GM21528 (cell line): ENCODE results near the gene RGSL1.
"Not testable (repeated sequence)": the region's sequence is repeated elsewhere in the genome, so short reads cannot be mapped to it uniquely, and the experiment has no call there.

Experiments used
- ATAC-seq: cut with Tn5 transposase; IDR thresholded peaks from one replicate; pipeline ENCODE4 v1.9.1; 2021; ENCODE audit warnings: mild to moderate bottlenecking, moderate library complexity; ENCODE audit not compliant: unreplicated experiment, low FRiP score

Gene RGSL1

DNA sequence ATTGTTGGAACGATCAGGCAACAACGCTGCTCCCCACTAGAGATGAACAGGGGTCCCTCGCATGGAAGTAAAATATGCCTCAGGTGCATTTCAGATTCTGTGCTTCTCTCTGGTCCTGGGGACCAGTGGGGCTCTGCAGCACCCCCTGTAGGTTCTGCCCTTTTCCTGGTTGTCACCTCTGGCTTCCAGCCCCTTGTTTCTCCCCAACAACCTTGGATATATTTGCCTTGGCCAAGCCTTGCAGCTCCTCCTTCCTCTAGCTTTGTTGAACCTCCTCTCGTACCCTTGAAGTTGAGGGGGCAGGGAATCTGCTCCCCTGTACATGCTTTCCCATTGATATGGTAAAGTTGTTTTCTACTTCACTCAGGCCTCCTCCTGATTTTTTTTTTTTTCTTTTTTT is 5.4 kb upstream of the RGSL1 start:
- ATAC-seq = no peak

DNA sequence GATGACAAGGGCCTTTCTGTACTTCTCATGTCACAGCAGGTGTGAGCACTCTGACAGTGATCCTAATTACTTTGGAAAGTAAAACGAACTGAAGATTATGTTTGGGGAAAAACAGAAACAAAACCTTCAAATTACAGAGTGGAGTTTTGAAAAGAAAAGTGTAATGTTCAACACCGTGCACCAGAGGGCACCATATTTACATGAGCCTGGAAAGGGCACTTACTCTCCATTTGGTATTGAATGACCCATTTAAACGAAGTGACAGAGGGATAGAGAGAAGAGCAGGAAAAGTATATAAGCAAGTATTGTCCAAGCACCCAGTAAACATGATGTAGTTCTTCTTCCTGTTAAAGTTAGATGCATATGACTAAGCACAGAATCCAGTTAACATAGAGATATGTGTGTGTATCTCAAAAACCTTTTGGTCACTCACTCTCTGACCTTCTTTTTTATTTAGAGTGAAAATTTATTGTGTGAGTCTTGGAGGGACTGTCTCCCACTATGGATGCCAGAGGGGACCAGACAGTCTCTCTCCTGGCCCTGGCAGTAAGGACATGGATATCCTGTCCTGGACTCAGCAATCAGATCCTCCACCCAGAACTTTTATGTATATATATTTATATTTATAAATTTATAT is 3.8 kb upstream of the RGSL1 start:
- no peak for ATAC-seq

DNA sequence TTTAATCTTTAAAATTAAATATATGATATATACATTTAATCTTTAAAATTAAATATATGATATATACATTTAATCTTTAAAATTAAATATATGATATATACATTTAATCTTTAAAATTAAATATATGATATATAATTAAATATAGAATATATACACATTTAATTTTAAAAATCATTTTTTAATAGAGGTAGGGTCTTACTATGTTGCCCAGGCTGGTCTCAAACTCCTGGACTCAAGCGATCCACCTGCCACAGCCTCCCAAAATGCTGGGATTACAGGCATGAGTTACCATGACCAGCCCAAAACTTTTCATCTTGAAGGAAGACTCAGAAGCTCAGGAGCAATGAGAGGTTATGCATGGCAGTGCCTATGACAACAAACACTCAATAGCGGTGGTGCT is 2.8 kb upstream of the RGSL1 start:
- not testable (repeated sequence) for ATAC-seq

DNA sequence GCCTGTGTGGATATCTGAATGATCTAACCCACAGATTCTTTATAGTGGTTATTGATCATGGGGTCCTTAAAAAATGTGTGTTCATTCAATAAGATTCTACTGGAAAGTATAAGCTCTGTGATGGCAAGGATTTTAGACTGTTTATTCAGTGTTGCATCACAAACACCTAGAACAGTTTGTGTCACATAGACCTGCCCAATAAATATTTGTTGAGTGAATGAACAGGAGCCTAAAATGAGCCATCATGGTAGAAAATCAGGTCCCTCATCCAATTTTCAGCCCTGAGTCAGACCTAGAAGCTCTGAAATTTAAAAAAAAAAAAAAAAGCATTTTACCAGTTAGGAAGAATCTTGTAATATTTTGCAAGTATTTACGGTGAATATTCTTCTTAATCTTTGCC is 2.3 kb upstream of the RGSL1 start:
- no peak for ATAC-seq

DNA sequence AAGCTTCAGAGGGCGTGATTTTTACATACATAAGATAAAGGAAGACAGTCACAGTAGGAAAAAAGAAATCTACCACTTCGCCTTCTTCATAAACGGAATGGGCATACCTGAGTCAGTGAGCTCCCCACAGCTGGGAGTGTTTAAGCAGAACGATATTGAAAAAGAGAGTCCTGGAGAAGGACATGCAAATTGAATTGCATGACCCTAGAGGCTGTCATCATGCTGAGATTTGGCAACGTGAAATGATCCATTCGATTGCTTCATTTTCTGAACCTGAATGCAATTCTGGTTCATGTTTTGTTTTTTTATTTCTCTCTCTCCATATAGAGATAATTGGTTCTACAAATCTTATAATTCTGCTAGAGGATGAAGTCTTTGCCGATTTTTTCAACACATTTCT is 3.7 kb downstream of the RGSL1 start:
- ATAC-seq = no peak

DNA sequence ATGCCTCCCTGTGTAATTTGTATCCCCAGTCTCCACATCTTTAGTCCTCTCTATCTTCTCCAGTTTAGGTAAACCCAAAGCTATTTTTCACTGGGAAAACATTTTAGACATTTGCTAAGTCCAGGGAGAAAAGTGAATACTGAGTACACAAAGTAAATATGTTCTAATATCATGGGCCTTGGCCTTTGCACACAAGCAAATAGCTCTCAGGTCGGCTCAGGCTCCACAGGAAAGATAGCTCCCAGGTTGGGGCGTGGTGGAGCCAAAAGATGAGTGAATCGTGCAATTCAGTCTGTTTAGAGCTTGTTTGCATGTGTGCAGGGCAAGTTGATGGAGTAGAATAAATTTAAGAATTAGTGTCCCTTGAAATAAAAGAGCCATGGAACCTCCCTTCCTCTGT is 7.9 kb downstream of the RGSL1 start:
- ATAC-seq = no peak

DNA sequence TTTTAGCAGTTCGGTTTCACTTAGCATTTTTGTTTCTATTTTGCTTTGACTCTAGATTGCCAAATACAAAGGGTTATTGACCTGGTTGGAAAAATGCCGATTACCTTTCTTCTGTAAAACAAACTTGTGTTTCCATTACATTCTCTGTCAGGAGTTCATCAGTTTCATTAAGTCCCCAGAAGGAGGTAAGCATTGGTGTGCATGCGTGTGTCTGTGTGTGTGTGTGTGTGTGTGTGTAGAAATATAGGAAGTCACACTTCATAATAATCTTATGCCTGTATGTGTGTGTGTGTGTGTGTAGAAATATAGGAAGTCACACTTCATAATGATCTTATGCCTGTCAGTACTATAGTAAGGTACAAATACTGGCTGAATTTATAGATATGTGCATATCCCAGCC is 10.0 kb downstream of the RGSL1 start:
- no peak for ATAC-seq

DNA sequence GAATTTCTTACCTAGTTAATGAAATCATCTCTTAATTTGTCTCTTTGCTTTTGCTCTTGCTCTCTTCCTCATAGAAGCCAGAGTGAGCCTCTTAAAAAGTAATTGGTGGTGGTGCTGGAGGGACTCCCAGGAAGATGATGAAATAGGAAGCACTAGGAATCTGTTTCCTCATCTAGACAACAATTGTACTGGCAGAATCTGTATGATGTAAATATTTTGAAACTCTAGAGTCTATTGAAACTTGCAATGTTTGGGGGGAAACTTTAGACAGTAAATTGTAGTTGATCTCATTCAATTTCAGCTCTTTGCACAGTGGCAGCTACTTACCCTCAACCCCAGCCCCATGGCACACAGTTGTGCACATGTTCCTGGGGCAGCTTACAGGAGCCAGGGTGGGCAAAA is 10.6 kb downstream of the RGSL1 start:
- ATAC-seq = no peak

DNA sequence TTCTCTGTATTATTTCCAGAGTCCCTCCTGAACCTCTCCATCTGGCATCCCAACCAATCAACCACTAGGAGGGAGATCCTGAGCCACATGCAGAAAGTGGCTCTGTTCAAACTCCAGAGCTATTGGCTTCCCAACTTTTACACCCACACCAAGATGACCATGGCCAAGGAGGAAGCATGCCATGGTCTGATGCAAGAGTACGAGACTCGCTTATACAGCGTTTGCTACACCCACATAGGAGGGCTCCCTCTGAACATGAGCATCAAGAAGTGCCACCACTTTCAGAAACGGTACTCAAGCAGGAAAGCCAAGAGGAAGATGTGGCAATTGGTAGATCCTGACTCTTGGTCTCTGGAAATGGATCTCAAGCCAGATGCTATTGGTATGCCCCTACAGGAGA is 23.6 kb downstream of the RGSL1 start:
- ATAC-seq = no peak

DNA sequence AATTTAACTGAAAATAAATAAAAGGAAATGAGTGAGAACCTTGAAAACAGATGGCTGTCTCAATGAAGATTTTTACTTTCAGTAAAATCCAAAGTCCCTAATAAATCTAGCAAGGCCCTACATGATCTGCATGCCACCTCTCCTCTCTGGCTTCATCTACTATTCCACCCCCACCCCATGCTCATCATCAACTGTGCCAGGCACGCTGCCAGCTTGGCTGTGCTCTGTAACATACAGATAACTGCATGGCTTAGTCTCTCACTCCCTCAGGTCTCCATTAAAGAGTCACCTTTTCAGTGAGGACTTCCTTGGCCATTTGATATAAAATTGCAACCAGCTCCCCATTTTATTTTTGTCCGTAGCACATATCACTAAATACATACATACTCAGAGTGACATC is 26.7 kb downstream of the RGSL1 start:
- ATAC-seq = no peak

DNA sequence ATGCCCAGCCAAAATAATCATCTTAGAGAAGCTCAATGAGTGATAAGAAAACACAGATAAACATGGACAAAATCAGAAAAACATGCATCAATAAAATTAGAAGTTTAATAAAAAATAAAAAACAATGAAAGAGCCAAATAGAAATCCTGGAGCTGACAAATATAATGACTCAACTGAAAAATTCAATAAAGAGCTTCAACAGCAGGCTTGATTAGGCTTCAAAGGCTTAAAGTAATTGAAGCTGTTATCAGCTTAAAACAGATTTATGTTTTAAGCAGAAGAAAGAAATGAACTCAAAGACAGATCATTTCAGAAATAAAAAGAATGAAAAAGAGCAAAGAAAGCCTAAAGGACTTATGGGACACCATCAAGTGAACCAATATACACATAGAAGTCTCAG is 28.3 kb downstream of the RGSL1 start:
- ATAC-seq = no peak

DNA sequence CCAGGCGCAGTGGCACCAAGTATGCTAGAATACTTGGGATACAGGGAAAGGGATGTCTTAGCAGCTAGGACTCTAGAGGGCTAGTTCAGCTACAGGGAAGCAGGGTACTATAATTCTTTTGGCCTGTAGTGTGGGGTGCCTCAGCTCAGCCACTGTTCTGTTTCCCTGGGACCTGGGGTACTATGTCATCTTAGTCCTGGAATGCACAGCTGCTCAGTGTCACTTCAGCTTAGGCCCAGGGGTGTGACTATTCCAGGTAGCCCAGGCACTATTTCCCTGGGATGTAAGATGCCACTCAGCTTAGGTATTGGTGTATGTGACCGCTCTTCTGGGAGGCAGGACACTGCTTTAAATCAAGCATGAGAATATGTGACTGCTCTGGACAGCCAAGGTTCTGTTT is 34.1 kb downstream of the RGSL1 start:
- no peak for ATAC-seq

DNA sequence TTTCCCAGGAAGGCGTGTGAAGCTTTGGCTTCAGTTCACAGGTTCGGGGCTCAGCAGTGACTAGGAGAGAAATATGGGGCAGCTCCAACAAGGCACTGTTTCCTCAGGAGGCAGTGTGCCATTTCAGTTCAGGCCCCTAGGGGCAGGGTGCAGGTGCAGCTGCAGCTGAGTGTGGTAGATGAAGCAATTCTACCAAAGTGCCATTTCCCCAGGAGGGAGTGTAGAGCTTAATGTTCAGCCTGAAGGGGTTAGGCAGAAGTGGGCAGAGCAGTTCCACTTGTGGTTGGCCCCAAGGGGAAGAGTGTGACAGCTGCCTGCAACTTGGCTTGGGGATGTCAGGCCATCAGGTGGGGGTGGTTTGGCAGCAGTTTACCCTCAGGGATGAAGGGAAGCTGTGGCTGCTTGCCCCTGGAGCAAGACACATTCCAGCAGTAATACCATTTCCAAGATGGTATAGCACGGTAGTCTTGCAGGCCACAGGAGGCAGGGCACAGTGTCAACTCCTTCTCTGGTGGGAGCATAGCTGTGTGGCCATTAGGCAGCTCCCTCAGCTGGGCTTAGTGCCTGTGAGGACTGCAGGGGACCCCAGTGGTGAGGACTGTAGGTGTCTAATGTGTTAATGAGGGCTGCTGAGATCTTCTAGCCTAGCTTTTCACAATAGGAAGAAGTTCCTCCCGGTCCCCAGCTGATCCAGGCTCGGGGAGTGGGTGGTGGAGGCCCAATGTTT is 34.7 kb downstream of the RGSL1 start:
- ATAC-seq = peak; percentile 95

DNA sequence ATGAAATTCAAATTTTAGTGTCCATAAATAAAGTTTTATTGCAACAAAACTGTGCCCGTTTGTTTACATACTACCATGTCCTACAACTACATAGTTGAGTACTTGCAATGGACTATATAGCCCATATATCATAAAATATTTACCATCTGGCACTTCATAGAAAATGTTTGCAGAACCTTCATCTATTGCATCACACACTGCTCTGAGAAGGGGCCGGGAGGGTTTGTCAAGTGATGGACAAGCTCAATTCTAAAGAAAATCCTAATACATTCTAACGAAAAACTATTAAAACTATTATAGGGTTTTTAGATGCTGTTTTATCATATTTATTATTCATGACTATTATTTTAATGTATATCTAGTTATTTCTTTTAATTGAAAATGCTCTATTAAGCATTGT is 35.9 kb downstream of the RGSL1 start:
- no peak for ATAC-seq

DNA sequence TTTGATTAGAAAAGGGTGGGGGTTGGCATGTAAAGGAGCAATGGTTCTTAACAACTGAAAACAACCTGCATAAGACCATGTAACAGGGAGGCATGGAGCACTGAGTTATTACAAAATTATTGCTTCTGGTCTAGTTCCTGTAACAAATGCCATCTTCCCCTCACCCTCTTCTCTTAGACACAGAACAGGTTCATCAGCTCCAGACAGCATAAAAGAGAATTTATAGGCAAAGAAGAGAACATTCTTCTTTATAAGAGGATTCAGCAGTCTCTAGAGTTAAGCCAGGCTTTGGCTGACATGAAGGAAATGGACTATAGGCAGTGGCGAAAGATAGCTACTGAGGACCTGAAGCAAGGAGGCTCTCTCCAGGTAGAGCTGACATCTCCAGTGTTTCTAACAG is 38.9 kb downstream of the RGSL1 start:
- ATAC-seq = no peak

DNA sequence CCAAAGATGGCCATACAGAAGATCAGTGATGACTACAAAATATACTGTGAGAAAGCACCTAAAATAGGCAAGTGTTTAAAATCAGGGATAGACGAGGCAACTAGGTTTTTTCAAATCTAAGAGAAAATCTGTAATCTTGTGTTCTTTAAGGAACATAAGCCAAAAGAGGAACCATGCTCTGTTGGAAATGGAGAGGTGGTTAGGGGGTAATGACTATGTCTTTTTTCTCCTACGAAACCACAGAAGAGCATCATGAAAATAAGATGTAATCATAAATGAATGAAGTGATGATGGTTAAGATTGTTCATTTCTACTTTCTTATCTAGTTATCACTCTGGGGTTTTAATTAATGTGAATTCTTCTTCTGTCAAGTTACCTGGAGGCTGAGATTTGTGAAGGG is 43.1 kb downstream of the RGSL1 start:
- ATAC-seq = no peak

DNA sequence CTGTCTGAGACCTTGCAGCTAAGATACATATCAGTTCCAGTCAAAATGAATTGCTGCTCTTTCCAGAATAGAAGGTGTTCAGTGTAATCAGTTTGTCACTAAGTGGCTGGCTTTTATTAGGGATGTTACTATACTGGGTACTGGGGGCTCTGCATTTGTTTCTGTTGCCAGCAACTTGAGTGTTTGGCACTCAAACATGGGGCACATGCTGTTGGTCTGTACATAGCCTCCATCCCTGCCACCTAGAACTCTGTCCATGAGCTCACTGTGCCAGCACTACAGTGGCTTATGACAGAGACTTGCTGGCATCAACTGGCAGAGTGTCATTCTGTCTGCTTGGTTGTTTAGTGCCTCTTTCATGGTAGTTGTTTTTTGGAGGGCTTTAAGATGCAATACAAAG is 45.1 kb downstream of the RGSL1 start:
- ATAC-seq = no peak

DNA sequence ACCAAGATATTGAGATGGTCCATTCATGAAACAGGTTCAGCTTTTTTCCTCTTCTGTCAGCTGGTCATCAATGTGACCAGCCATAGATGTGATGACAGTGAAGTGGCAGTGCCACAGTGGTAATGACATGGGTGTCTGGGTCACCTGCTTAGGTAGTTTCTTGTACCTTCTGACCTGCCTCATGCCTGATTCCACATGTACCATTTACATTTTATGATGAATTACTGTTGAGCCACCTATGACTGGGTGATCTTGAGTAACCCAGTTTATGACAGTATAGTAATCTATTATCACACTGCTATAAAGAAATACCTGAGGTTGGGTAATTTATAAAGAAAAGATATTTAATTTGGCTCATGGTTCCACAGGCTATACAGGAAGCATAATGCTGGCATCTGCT is 45.7 kb downstream of the RGSL1 start:
- ATAC-seq = no peak

DNA sequence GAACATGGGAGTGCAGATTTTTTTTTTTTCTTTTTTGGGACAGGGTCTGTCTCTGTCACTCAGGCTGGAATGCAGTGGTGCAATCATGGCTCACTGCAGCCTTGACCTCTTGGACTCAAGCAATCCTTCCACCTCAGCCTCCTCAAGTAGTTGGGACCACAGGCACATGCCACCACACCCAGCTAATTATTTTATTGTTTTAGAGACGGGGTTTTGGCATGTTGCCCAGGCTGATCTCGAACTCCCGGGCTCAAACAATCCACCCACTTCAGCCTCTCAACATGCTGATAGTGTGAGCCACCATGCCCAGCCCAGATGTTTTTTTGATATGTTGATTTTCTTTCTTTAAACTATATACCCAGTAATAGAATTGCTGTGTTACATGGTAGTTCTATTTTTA is 57.7 kb downstream of the RGSL1 start:
- ATAC-seq = no peak

DNA sequence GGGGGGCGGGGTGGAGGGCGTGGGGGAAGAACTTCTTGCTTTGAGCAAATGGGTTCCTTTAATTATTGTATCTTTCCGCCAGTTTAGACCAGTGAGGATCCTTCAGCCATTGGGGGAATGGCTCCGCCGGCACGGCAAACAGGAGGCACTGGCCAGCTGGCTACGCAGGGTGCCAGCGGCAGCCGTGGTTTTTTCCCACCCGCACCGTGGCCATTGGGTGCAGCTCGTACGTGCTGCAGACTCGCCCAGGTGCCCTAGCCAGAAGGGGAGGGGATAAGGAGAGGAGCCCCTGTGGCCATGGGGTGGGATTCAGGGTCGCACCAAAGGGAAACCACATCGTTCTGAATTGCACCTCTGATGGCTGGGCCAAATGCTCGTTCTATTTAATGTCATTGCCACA is 65.6 kb downstream of the RGSL1 start:
- ATAC-seq = no peak

DNA sequence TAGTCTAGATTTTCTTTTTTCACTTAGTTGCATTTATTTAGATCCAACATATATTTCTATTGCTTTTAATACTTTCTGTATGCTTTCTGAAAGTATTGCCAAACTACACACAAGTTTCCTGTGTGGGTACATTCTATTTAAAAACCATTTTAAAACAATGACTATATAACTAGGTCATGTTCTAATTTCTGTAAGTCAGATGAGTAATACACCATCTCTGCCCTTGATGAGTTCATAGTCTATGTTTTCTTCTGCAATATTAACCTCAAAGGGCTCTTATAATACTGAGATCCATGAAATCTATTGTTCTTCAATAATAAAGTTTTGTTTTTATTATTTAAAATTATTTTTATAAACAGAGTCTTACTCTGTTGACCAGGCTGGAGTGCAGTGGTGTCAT is 70.8 kb downstream of the RGSL1 start:
- ATAC-seq = no peak

DNA sequence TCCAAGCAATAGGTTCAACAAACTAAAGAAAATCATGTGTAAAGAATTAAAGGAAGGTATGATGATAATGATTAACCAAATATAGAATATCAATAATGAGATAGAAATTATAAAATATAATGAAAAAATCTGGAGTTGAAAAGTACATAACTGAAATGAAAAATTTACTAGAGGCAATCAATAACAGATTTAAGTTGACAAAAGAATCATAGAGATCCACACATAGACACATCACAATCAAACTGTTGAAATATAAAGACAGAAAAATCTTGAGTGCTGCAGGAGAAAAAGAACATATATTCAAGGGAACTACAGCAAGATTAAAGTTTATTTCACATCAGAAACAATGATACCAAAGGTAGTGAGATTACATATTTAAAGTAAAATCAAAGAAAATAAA is 75.4 kb downstream of the RGSL1 start:
- no peak for ATAC-seq

DNA sequence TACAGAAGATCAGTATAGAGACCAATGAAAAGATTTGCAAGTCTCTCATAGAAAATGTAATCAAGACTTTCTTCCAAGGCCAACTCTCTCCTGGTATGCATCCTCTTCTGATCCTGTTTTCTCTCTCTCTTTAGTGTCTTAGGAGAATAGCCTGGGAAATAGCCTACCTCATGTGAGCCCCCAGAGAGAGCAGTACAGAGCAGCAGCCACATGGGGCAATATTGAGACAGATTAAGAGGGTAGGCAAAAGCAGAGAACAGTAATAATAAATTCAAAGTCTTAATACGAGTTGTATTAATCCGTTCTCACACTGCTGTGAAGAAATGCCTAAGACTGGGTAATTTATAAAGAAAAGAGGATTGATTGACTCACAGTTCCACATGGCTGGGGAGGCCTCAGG is 77.7 kb downstream of the RGSL1 start:
- no peak for ATAC-seq
